Embryonic facial prominence (tissue), 1 donor: Measurements from ENCODE around the gene CFAP54.
"Not testable (repeated sequence)": the region's sequence is repeated elsewhere in the genome, so short reads cannot be mapped to it uniquely, and the experiment has no call there.

ENCODE experiments used
- DNase-seq: peaks from one replicate; pipeline ENCODE4 v3.0.0-alpha.2; 2016; ENCODE audit errors: extremely low spot score

The CFAP54 gene

GRCh38 chr12:96623656-96624217 lies 134.4 kb downstream of the CFAP54 start:
- no peak for DNase-seq

- no peak for DNase-seq
Observed at GRCh38 chr12:96635844-96636243, 146.5 kb downstream of the CFAP54 start.

- no peak for DNase-seq
Observed at GRCh38 chr12:96636895-96637294, 147.5 kb downstream of the CFAP54 start.

GRCh38 chr12:96648923-96649322 lies 159.5 kb downstream of the CFAP54 start:
- no peak for DNase-seq

GRCh38 chr12:96652870-96653269 lies 163.5 kb downstream of the CFAP54 start:
- DNase-seq, result no peak

- no peak for DNase-seq
Observed at GRCh38 chr12:96658075-96658474, 168.7 kb downstream of the CFAP54 start.

- DNase-seq, result no peak
Observed at GRCh38 chr12:96669786-96670185, 180.4 kb downstream of the CFAP54 start.

- no peak for DNase-seq
Observed at GRCh38 chr12:96670334-96670899, 181.0 kb downstream of the CFAP54 start.

- DNase-seq, result not testable (repeated sequence)
Observed at GRCh38 chr12:96675519-96675918, 186.1 kb downstream of the CFAP54 start.

- no peak for DNase-seq
Observed at GRCh38 chr12:96677363-96677762, 188.0 kb downstream of the CFAP54 start.

- DNase-seq, result no peak
Observed at GRCh38 chr12:96687719-96688118, 198.3 kb downstream of the CFAP54 start.

- no peak for DNase-seq
Observed at GRCh38 chr12:96698521-96698920, 209.1 kb downstream of the CFAP54 start.

GRCh38 chr12:96698965-96699364 lies 209.6 kb downstream of the CFAP54 start:
- no peak for DNase-seq

GRCh38 chr12:96701856-96702255 lies 212.5 kb downstream of the CFAP54 start:
- no peak for DNase-seq

- no peak for DNase-seq
Observed at GRCh38 chr12:96710127-96710745, 220.9 kb downstream of the CFAP54 start.

- DNase-seq, result no peak
Observed at GRCh38 chr12:96711364-96711763, 222.0 kb downstream of the CFAP54 start.

GRCh38 chr12:96714199-96714598 lies 224.8 kb downstream of the CFAP54 start:
- no peak for DNase-seq

GRCh38 chr12:96719660-96720362 lies 230.4 kb downstream of the CFAP54 start:
- no peak for DNase-seq

GRCh38 chr12:96720363-96720705 lies 231.0 kb downstream of the CFAP54 start:
- no peak for DNase-seq

GRCh38 chr12:96729466-96729865 lies 240.1 kb downstream of the CFAP54 start:
- DNase-seq, result not testable (repeated sequence)

GRCh38 chr12:96729886-96730285 lies 240.5 kb downstream of the CFAP54 start:
- DNase-seq, result no peak

GRCh38 chr12:96743606-96744005 lies 254.2 kb downstream of the CFAP54 start:
- no peak for DNase-seq

GRCh38 chr12:96749999-96750398 lies 260.6 kb downstream of the CFAP54 start:
- no peak for DNase-seq
